Right forelimb (tissue), 1 donor: ENCODE results near the gene DMWD.

Source experiments
- DNase-seq: peaks from one replicate; pipeline ENCODE4 v3.0.0-alpha.2; 2018

Gene DMWD

GRCh38 chr19:45785097-45785496 is 7.5 kb downstream of the DMWD start:
- peak; percentile 43 for DNase-seq

DNA sequence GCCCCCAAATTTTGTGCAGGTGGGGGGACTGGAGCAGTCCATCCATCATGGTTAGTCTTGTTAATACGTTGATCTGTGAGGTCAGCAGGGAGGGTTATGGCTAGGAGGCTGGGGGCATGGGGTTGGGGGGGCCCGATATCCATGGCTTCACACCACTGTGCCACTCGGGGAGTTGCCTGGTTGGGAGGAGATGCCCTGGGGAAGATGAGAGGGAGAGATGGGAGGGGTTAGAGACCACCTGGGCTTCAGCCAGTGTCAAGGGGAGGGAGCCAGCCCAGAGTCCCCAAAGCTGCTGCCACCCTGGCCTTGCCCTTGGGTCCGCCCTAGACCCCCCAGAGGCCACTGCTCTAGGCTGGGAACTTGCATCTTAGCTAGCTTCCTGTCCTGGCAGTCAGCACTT is 8.5 kb downstream of the DMWD start:
- no peak for DNase-seq

DNA sequence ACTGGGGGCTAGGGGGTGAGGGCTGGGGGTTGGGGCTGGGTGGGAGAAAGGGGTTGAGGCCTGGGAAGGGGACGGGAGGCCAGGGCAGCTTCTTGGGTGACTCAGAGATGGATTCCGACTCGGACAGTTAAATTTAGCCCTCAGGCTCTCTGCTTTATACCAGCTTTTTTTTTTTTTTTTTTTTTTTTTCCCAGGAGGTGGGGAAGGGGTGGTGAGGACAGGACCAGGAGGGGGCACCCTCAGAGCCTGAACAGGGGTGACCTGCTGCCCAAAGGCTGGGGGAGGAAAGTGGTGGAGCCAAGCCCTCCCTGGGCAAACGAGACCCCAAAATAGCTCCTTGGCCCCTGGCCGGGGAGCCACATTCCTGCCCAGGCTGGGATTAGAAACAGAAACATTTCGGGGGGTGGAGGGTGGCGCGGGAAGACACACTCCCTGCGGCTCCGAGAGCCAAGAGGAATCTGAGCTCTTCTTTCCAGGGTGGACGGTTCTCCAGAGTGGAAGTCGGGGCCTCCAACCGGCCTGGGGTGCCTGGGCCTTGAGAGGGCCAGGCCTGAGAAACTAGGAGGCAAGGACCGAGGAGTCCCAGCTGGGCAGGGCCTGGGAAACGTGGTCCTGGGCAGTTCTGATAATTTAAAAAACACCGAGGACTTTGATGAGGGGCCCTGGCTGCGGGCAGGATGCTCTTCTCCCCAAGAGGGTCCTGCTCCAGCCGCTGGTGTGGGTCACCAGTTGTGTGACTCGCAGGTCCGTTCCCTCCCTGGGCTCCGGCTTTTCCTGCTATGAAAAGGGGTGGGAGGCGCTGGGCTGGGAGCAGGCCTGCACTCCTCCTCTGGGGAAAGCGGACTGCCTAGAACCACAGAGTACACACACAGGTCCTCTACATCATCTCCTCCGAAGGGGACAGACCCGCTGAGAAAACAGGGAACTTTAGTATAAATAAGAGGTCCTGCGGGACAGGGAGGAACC is 9.5 kb downstream of the DMWD start:
- DNase-seq: peak; percentile 74

DNA sequence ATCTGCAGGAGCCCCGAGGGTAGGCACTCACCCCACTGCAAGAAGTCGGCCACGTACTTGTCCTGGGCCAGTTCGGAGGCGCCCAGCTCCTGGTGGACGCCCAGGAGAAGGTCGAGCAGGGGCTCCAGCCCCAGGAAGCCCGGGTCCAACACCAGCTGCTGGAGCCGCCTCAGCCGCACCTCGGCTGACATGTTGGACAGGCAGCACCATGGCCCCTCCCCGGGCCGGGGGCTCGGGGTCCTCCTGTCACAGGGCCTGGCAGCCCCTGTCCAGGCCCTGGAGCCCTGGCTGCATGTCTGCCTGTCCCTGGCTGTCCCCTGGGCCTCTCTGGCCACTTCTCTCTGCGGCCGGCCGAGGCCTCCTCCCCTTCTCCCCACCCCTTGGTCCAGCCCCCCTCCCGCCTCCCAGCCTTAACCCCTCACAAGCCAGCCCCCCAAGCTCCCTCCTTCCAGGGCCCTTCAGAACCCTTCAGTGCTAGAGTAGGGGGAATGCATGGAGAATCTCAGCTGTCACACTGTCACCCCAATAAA is 10.4 kb downstream of the DMWD start, which contains the start of gene DMPK:
Gene DMPK, minus strand, starts transcription at position 329 of the 530 bp plus-strand sequence. Its CDS starts 138 bp downstream, at position 191.
- DNase-seq: peak; percentile 74

DNA sequence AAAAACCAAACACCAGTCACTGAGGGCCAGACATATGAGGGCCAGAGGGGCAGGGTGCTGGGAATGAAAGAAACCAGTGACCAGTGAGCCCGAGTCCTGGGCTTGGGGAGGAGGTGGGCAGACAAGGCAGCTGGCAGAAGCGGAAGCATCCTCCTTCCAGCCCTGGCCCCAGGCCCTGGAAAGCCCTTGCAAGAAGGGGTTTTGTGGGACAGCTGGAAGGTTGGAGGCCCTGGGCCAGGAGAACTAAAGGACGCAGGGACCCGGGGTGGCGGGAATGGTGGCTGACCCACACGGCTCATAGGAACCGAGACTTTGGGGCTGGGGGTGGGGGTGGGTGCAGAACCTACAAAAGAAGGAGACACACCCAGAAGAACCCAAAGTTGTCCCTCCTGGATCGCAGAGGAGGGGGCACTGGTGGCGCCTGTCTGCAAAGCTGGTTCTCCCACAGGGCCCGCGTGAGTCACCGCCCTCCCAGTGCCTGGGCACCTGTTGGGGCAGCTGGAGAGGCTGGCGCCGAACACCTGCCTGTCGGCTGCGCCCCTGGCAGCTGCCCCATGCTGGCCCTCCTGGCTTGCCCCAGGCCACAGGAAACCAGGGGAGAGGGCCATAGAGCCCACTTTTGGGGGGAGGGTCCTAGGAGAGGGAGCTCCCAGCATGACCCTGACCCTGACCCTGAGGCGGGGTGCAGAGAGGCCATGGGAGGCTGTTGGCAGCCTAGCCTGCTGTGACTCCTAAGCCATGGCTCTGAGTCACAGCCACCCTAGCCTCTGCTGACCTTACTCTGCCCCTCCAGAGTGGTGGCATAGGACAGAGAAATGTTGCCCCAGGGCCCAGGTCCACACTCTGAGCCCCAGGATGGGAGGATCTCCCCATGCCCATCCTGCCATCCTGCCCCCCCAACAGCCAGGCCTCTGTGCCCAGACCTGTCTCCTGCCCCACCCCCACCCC is 11.2 kb downstream of the DMWD start:
- peak; percentile 73 for DNase-seq

DNA sequence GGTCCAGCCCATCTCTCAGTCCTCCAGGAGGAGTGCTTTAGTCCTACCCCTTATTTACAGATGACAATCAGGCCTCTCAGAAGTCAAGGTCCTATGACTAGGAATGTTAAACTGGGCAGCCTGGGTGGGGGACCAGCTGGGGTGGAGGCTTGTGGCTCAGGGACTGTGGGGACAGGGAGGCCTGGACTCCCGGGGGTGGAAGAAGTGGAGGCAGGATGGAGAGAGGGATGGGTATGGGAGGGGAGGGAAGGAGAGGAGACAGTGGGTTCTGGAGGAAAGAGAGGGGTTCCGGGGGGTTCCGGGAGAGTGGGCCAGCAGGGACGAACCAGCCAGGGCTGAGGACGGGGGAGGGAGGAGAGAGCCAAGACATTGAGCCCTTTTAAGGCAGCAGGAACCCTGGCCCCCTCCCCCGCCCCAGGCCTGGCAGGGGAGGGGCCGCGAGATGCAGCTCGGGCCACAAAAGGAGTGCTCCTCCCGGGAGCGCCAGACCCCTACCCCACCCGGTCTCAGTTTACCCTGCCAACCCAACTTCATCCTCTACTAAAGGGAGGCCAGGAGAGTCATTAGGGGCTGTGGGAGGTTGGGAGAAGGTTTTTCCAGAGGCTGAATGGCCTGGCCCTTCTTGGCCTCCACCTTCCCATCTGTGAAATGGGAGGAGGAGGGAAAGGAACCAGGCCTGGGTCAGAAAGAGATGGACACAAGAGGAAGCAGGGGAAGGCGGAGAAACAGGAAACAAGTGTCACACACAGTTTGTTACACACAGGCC is 12.0 kb downstream of the DMWD start:
- DNase-seq: no peak

- no peak for DNase-seq
Measured at GRCh38 chr19:45780146-45780447, 12.5 kb downstream of the DMWD start.

GRCh38 chr19:45779231-45780145 is 13.2 kb downstream of the DMWD start:
- peak; percentile 80 for DNase-seq

- DNase-seq: no peak
Measured at GRCh38 chr19:45778010-45778661, 14.5 kb downstream of the DMWD start.

- DNase-seq: no peak
Measured at GRCh38 chr19:45777395-45777961, 15.2 kb downstream of the DMWD start.

DNA sequence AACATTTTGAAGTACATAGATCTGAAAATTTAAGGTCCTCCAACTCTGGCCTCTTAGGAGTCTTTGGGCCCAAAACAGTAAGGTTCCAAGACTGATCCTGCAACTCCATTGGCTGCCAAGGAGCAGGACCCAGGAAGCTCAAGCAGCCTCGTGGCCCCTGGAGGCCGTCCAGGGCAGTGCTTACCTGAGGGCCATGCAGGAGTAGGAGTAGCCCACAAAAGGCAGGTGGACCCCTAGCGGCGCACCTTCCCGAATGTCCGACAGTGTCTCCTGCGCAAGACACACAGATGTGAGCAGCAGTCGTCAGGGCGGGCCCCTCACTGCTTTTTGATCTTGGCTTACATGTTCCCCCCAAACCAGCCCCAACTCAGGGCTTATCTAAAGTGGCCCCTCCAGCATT is 17.9 kb downstream of the DMWD start:
- no peak for DNase-seq

DNA sequence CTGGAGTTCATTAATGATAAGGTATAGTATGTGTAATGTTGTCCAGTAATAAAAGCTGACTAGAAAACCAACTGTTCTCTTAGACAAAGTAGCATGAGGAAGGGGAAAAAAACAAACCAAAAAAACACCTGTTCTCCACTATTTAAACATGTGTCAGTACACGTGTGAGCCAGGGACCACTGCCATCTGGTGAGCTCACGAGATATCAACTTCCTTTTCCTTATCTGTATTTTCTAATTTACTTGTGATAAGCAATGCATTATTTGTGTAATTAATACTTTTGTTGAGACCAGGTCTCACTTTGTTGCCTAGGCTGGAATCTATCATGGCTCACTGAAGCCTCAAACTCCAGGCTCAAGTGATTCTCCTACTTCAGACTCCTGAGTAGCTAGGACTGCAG is 19.3 kb downstream of the DMWD start:
- DNase-seq: no peak

- no peak for DNase-seq
Measured at GRCh38 chr19:45772912-45773311, 19.7 kb downstream of the DMWD start.

GRCh38 chr19:45772130-45772840 is 20.4 kb downstream of the DMWD start:
- DNase-seq: no peak

DNA sequence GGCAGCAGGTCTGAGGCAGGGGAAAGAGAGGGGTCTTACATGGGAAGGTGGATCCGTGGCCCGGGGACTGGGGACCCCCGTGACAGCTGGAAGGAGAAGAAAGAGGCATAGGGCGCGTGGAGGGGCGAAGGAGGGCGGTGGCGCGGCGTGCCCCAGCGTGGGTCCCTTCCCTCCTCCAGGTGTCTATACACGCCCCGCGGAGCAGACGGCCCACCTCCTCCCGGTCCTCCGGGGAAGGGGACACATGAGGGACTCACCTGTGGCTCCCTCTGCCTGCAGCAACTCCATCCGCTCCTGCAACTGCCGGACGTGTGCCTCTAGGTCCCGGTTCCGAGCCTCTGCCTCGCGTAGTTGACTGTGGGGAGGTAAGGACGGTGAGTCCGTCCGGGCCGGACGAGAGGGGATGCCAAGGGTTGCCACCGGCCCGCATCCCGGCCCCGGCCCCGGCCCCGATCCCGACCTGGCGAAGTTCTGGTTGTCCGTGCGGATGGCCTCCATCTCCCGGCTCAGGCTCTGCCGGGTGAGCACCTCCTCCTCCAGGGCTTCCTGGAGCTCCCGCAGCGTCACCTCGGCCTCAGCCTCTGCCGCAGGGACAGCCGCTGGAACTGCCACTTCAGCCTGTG is 21.2 kb downstream of the DMWD start:
- no peak for DNase-seq

- peak; percentile 95 for DNase-seq
Measured at GRCh38 chr19:45770192-45771101, 22.2 kb downstream of the DMWD start.

DNA sequence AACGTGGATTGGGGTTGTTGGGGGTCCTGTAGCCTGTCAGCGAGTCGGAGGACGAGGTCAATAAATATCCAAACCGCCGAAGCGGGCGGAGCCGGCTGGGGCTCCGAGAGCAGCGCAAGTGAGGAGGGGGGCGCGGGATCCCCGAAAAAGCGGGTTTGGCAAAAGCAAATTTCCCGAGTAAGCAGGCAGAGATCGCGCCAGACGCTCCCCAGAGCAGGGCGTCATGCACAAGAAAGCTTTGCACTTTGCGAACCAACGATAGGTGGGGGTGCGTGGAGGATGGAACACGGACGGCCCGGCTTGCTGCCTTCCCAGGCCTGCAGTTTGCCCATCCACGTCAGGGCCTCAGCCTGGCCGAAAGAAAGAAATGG is 22.8 kb downstream of the DMWD start:
- no peak for DNase-seq
